AG20443 (cell line): ENCODE measurements around the gene MED17.

Source experiments
- DNase-seq: peaks from one replicate; pipeline ENCODE4 v3.0.0; 2012; ENCODE audit warnings: low spot score, mixed read lengths

MED17 gene

GRCh38 chr11:93849751-93850593 lies 65.9 kb downstream of the MED17 start:
- peak; percentile 57 for DNase-seq

DNA sequence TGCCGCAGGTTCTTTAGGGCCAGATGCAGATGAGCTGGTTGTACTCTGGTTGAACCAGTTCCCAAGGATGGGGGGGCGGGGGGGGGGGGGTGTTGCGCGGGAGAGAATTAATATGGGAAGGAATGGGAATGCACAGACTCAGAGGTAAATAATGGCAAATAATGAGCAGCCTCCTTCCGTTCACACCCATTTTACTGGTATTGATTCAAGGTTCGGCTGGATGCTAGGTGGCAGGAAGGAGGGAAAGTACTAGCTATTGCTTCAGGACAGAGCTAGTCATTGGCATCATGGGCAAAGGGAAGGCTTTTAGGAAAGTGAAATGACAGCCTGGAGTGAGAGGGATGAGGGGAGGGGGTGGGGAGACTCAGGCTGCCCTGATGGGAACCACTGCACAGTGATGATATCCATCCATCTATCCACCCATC lies 66.5 kb downstream of the MED17 start, which contains the start of gene VSTM5:
TSS of gene VSTM5 (minus strand) at position 25 of the 425 bp plus-strand sequence. CDS start 116 bp downstream, outside the sequence.
- no peak for DNase-seq

GRCh38 chr11:93852242-93852641 lies 68.2 kb downstream of the MED17 start:
- DNase-seq: no peak

DNA sequence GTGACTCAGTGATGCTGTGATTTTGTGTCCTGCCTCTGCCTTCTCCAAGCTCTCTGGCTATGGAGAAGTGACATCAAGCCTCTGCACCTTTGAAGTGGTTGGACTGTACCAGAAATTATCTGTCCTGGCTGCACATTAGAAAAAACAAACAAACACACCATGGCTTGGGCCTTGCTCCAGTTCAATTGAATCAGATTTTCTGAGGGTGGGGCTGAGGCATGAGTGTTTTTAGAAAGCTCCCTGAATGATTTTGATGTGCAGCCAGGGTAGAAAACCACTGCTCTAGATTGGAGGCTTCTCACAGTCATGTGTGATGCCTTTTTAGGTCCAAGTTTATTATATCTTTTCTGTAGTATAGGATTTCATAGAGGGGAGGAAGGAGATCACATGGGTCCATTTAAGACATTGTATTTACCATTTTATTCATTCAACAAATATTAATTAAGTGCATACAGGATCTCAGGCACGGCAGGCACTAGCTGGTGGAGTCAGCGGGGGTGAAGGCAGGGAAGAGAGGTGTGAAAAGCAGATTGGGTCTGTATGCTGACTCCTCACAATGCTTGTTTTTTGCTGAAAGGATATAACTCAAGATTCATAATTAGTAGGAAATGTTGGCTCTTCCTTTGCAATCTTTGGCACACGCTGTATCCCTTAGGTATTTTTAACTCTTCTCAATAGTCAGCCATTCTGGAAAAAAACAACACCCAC lies 73.5 kb downstream of the MED17 start:
- peak; percentile 31 for DNase-seq

- no peak for DNase-seq
Observed at GRCh38 chr11:93858121-93858775, 74.2 kb downstream of the MED17 start.

DNA sequence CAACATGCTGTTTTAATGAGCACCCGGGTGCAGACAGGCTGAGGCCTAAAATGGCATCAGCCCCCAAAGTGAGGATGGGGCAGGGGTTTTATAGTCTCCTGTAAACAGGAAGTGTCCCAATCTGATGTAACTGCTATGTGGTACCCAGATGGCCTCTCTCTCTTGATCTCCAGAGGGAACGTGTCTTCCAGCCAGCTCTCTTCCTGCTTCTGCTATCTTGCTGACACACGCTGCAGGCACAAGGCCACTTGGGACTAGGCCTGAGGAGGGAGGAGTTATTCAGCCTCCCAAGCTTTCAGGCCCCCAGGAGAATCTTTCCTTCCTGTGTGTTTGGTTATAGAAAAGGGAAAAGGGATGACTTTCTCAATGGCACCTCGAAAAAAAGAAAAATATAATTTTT lies 77.7 kb downstream of the MED17 start:
- DNase-seq: no peak
